Subcutaneous abdominal adipose tissue (tissue), 5 donors: ENCODE data around the gene ANKRD55.

Source experiments
- H3K27ac ChIP-seq: one replicate; pipeline ENCODE4 v1.7.0; 2013; ENCODE audit warnings: low read depth, mild to moderate bottlenecking, inconsistent platforms, low read length, moderate library complexity
- H3K27me3 ChIP-seq, 5 donors: one replicate each; pipeline ENCODE4 v1.7.0; 2013; ENCODE audit warnings: low read length in 5 of 5, inconsistent platforms in 1 of 5; ENCODE audit not compliant: control insufficient read depth in 5 of 5, insufficient read depth in 4 of 5
- H3K36me3 ChIP-seq, 5 donors: one replicate each; pipeline ENCODE4 v1.7.0; 2013; ENCODE audit warnings: low read length in 5 of 5; ENCODE audit not compliant: control insufficient read depth in 5 of 5, insufficient read depth in 5 of 5
- H3K4me1 ChIP-seq, 5 donors: one replicate each; pipeline ENCODE4 v1.7.0; 2013; ENCODE audit warnings: low read length in 5 of 5, mild to moderate bottlenecking in 3 of 5, moderate library complexity in 1 of 5; ENCODE audit not compliant: control insufficient read depth in 5 of 5, insufficient read depth in 5 of 5
- H3K4me3 ChIP-seq, 5 donors: one replicate each; pipeline ENCODE4 v1.7.0; 2013; ENCODE audit warnings: low read length in 5 of 5, low read depth in 1 of 5
- H3K9ac ChIP-seq, 5 donors: one replicate each; pipeline ENCODE4 v1.7.0; 2013; ENCODE audit warnings: low read length in 5 of 5, mild to moderate bottlenecking in 4 of 5, moderate library complexity in 3 of 5
- H3K9me3 ChIP-seq, 5 donors: one replicate each; pipeline ENCODE4 v1.7.0; 2013; ENCODE audit warnings: low read length in 5 of 5; ENCODE audit not compliant: control insufficient read depth in 5 of 5
- donor health status: healthy.
- donor health status: healthy.
- donor health status: healthy.
- donor health status: healthy.
- donor health status: healthy.

ANKRD55 gene

GRCh38 chr5:56195016-56195415 lies 38.1 kb downstream of the ANKRD55 start:
- peaks cover 0 to 10% (median 6%) of the 10 kb centered on the region in 5 donors for H3K4me1 ChIP-seq
- H3K4me3 ChIP-seq, result no peak overlapping the region
- no peak overlapping the region for H3K9ac ChIP-seq
- no peaks in the 10 kb centered on the region for H3K36me3 ChIP-seq
- H3K27ac ChIP-seq, result no peak overlapping the region
- peaks cover 0 to 2% (median 0%) of the 10 kb centered on the region in 5 donors for H3K9me3 ChIP-seq
- no peaks in the 10 kb centered on the region for H3K27me3 ChIP-seq

GRCh38 chr5:56192246-56192645 lies 40.9 kb downstream of the ANKRD55 start:
- H3K27ac ChIP-seq, result no peak overlapping the region
- no peak overlapping the region for H3K9ac ChIP-seq
- H3K36me3 ChIP-seq, result no peaks in the 10 kb centered on the region
- H3K9me3 ChIP-seq, result peaks cover 0 to 2% (median 0%) of the 10 kb centered on the region in 5 donors
- H3K4me1 ChIP-seq, result peaks cover 0 to 10% (median 6%) of the 10 kb centered on the region in 5 donors
- no peaks in the 10 kb centered on the region for H3K27me3 ChIP-seq
- no peak overlapping the region for H3K4me3 ChIP-seq

- H3K27me3 ChIP-seq, result no peaks in the 10 kb centered on the region
- no peaks in the 10 kb centered on the region for H3K36me3 ChIP-seq
- H3K9me3 ChIP-seq, result peaks cover 0 to 2% (median 0%) of the 10 kb centered on the region in 5 donors
- peaks cover 0 to 10% (median 6%) of the 10 kb centered on the region in 5 donors for H3K4me1 ChIP-seq
- no peak overlapping the region for H3K27ac ChIP-seq
- H3K4me3 ChIP-seq, result no peak overlapping the region
- no peak overlapping the region for H3K9ac ChIP-seq
These were observed 41.5 kb downstream of the ANKRD55 start for GRCh38 chr5:56191656-56192055.

- Histone ChIP-seq H3K27ac (no peak overlapping the region), H3K4me3 (no peak overlapping the region), H3K36me3 (no peaks in the 10 kb centered on the region), H3K4me1 (peaks cover 0 to 10% (median 6%) of the 10 kb centered on the region in 5 donors), H3K9me3 (peaks cover 0 to 2% (median 0%) of the 10 kb centered on the region in 5 donors), H3K9ac (no peak overlapping the region), H3K27me3 (no peaks in the 10 kb centered on the region)
These were observed 42.6 kb downstream of the ANKRD55 start for GRCh38 chr5:56190497-56190896.

GRCh38 chr5:56185768-56186311 lies 47.3 kb downstream of the ANKRD55 start:
- H3K27me3 ChIP-seq, result no peaks in the 10 kb centered on the region
- no peak overlapping the region for H3K9ac ChIP-seq
- peaks cover 0 to under 1% (median 0%) of the 10 kb centered on the region in 5 donors for H3K9me3 ChIP-seq
- peaks cover 0 to 9% (median 6%) of the 10 kb centered on the region in 5 donors for H3K4me1 ChIP-seq
- no peak overlapping the region for H3K27ac ChIP-seq
- H3K4me3 ChIP-seq, result no peak overlapping the region
- no peaks in the 10 kb centered on the region for H3K36me3 ChIP-seq

- no peaks in the 10 kb centered on the region for H3K27me3 ChIP-seq
- no peaks in the 10 kb centered on the region for H3K36me3 ChIP-seq
- no peaks in the 10 kb centered on the region for H3K4me1 ChIP-seq
- no peak overlapping the region for H3K27ac ChIP-seq
- no peak overlapping the region for H3K9ac ChIP-seq
- H3K4me3 ChIP-seq, result no peak overlapping the region
- H3K9me3 ChIP-seq, result no peaks in the 10 kb centered on the region
These were observed 49.6 kb downstream of the ANKRD55 start for GRCh38 chr5:56183506-56183905.

GRCh38 chr5:56179442-56179841 lies 53.7 kb downstream of the ANKRD55 start:
- no peaks in the 10 kb centered on the region for H3K27me3 ChIP-seq
- H3K27ac ChIP-seq, result no peak overlapping the region
- H3K9me3 ChIP-seq, result no peaks in the 10 kb centered on the region
- peaks cover 3 to 33% (median 29%) of the 10 kb centered on the region in 5 donors for H3K4me1 ChIP-seq
- H3K36me3 ChIP-seq, result no peaks in the 10 kb centered on the region
- H3K9ac ChIP-seq, result no peak overlapping the region
- no peak overlapping the region for H3K4me3 ChIP-seq

- H3K27me3 ChIP-seq, result no peaks in the 10 kb centered on the region
These were observed 54.3 kb downstream of the ANKRD55 start for GRCh38 chr5:56178823-56179222.

GRCh38 chr5:56176871-56177533 lies 56.1 kb downstream of the ANKRD55 start:
- H3K27ac ChIP-seq, result peak overlapping the region; percentile 92
- H3K4me3 ChIP-seq, result peak overlapping the region in 1 of 5 donors; percentile 18
- H3K4me1 ChIP-seq, result peaks cover 3 to 45% (median 36%) of the 10 kb centered on the region in 5 donors
- no peaks in the 10 kb centered on the region for H3K36me3 ChIP-seq
- H3K27me3 ChIP-seq, result no peaks in the 10 kb centered on the region
- H3K9ac ChIP-seq, result peak overlapping the region in 1 of 5 donors; percentile 30
- no peaks in the 10 kb centered on the region for H3K9me3 ChIP-seq

More at GRCh38 chr5:56178823-56179222, 54.3 kb downstream of the ANKRD55 start:
- Histone ChIP-seq H3K27ac (no peak overlapping the region), H3K4me1 (peaks cover 3 to 33% (median 29%) of the 10 kb centered on the region in 5 donors), H3K4me3 (no peak overlapping the region), H3K36me3 (no peaks in the 10 kb centered on the region), H3K9ac (no peak overlapping the region), H3K9me3 (no peaks in the 10 kb centered on the region)

- no peaks in the 10 kb centered on the region for H3K36me3 ChIP-seq
- H3K9me3 ChIP-seq, result no peaks in the 10 kb centered on the region
- H3K27me3 ChIP-seq, result no peaks in the 10 kb centered on the region
- H3K9ac ChIP-seq, result peak overlapping the region in 1 of 5 donors; percentile 36
- peak overlapping the region; percentile 92 for H3K27ac ChIP-seq
- H3K4me3 ChIP-seq, result peak overlapping the region in 2 of 5 donors; percentile 14 to 31
- peaks cover 3 to 52% (median 37%) of the 10 kb centered on the region in 5 donors for H3K4me1 ChIP-seq
These were observed 56.9 kb downstream of the ANKRD55 start for GRCh38 chr5:56176155-56176798.
